A673 (cell line): ENCODE measurements around the gene MAL.

Source experiments
- EZH2 ChIP-seq: fragments of 200-600 bp; sonication (generic); IDR thresholded peaks from 2 replicates; pipeline ENCODE4 v1.6.1; 2017; ENCODE audit warnings: borderline replicate concordance, low read depth, mild to moderate bottlenecking, mixed read lengths, antibody characterized with exemption, low read length; ENCODE audit not compliant: poor library complexity, severe bottlenecking
- TF ChIP-seq, protein P1 (sequence below): fragments of 300-800, 200-600 bp; sonication (generic); conservative IDR thresholded peaks from 2 replicates; pipeline ENCODE4 v1.5.1; 2017; ENCODE audit warnings: low read depth, mild to moderate bottlenecking, antibody characterized with exemption, low read length, moderate library complexity, mixed read lengths

DNA sequence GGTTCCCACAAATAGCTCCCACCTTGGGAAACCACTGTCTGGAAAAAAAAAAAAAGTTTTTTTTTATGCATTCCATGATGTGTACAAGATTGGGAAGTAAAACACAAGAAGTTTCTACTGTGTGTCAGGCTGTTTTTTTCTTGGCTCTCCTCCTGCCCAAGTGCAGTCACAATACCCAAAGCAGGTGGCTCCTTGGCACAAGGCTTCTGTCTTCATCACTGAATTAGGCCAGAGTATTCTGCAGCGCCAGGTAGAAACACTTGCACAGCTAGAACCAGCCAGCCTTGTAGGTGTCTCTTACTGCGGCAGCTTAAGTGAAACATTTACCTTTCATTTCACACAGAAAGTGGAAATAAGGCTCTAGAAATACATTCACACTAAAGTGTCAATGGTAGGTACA lies 23.8 kb upstream of the MAL start:
- TF ChIP-seq, protein P1, sequence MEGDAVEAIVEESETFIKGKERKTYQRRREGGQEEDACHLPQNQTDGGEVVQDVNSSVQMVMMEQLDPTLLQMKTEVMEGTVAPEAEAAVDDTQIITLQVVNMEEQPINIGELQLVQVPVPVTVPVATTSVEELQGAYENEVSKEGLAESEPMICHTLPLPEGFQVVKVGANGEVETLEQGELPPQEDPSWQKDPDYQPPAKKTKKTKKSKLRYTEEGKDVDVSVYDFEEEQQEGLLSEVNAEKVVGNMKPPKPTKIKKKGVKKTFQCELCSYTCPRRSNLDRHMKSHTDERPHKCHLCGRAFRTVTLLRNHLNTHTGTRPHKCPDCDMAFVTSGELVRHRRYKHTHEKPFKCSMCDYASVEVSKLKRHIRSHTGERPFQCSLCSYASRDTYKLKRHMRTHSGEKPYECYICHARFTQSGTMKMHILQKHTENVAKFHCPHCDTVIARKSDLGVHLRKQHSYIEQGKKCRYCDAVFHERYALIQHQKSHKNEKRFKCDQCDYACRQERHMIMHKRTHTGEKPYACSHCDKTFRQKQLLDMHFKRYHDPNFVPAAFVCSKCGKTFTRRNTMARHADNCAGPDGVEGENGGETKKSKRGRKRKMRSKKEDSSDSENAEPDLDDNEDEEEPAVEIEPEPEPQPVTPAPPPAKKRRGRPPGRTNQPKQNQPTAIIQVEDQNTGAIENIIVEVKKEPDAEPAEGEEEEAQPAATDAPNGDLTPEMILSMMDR: no peak
- TF ChIP-seq EZH2: no peak
